ENCODE results near the gene ASIC3.

DNA sequence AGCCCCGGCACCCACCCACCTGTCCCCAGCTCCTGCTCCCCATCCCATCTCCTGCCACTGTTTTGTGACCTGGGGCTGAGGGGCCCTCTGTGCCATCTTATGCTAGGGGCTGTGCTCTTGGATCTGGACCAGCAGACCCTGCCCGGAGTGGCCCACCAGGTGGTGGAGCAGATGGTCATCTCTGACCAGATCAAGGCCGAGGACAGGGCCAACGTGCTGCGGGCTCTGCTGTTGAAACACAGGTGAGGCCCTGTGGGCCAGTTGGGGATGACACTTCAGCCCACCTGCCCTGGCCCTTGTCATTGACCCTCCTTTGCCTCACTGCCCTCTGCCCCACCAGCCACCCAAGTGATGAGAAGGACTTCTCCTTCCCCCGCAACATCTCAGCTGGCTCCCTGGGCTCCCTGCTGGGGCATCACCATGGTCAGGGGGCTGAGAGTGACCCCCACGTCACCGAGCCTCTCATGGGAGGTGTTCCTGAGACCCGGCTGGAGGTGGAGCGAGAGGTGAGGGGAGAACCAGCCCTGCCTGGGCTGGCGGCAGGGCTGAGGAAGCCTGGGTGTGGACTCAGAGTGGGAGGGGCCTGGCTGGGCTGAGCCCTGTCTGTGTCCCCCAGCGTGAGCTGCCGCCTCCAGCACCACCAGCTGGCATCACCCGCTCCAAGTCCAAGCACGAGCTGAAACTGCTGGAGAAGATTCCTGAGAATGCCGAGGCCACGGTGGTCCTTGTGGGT lies 21.7 kb downstream of the ASIC3 start:
- TF ChIP-seq, protein P1, sequence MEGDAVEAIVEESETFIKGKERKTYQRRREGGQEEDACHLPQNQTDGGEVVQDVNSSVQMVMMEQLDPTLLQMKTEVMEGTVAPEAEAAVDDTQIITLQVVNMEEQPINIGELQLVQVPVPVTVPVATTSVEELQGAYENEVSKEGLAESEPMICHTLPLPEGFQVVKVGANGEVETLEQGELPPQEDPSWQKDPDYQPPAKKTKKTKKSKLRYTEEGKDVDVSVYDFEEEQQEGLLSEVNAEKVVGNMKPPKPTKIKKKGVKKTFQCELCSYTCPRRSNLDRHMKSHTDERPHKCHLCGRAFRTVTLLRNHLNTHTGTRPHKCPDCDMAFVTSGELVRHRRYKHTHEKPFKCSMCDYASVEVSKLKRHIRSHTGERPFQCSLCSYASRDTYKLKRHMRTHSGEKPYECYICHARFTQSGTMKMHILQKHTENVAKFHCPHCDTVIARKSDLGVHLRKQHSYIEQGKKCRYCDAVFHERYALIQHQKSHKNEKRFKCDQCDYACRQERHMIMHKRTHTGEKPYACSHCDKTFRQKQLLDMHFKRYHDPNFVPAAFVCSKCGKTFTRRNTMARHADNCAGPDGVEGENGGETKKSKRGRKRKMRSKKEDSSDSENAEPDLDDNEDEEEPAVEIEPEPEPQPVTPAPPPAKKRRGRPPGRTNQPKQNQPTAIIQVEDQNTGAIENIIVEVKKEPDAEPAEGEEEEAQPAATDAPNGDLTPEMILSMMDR (IDR thresholded peaks at IDR 0.05; ENCODE audit: extremely low read depth in 1 of 2, insufficient read depth in 1 of 2, low read depth in 1 of 2, low read length in 2 of 2), result no peak
- TF ChIP-seq POLR2A (IDR thresholded peaks at IDR 0.05; ENCODE audit: low read depth, low read length) (no peak), POLR2AphosphoS5 (IDR thresholded peaks at IDR 0.05; ENCODE audit: insufficient read depth, low read depth, low read length) (no peak), GATA2 (IDR thresholded peaks at IDR 0.05; ENCODE audit: insufficient read depth, insufficient read length, low read depth, low read length) (no peak), FOS (IDR thresholded peaks at IDR 0.05; ENCODE audit: borderline replicate concordance, insufficient read depth, low read length) (no peak), EZH2 (IDR thresholded peaks at IDR 0.05; ENCODE audit: borderline replicate concordance, low read depth, low read length, severe bottlenecking) (no peak), JUN (IDR thresholded peaks at IDR 0.05; ENCODE audit: borderline replicate concordance, insufficient read depth, insufficient read length, low read depth) (no peak), MYC (IDR thresholded peaks at IDR 0.05; ENCODE audit: low read depth, low read length) (no peak)
- TF ChIP-seq, protein P2, sequence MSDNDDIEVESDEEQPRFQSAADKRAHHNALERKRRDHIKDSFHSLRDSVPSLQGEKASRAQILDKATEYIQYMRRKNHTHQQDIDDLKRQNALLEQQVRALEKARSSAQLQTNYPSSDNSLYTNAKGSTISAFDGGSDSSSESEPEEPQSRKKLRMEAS (IDR thresholded peaks at IDR 0.05; ENCODE audit: insufficient read depth, insufficient read length), result no peak

All from endothelial cell of umbilical vein (primary cell).